IPS-20b (cell line): ENCODE measurements around the gene KDM2B.

Experiments used
- H3K27ac ChIP-seq: one replicate; pipeline ENCODE4 v1.5.1; 2013; ENCODE audit warnings: low read length
- H3K27me3 ChIP-seq: 2 replicates; pipeline ENCODE4 v1.6.1; 2013; ENCODE audit warnings: mild to moderate bottlenecking, low read length, inconsistent platforms; ENCODE audit not compliant: insufficient read depth
- H3K36me3 ChIP-seq: 2 replicates; pipeline ENCODE4 v1.6.1; 2013; ENCODE audit warnings: low read depth, mild to moderate bottlenecking, inconsistent platforms, low read length, moderate library complexity; ENCODE audit not compliant: insufficient read depth
- H3K4me1 ChIP-seq: 2 replicates; pipeline ENCODE4 v1.6.1; 2013; ENCODE audit warnings: mild to moderate bottlenecking, control low read depth, inconsistent platforms, low read length, moderate library complexity; ENCODE audit not compliant: insufficient read depth
- H3K4me3 ChIP-seq: 2 replicates; pipeline ENCODE4 v1.5.1; 2013; ENCODE audit warnings: mild to moderate bottlenecking, low read length, inconsistent platforms
- H3K9ac ChIP-seq: 2 replicates; pipeline ENCODE4 v1.6.1; 2013; ENCODE audit warnings: low read depth, mild to moderate bottlenecking, inconsistent platforms, low read length, moderate library complexity
- H3K9me3 ChIP-seq: 2 replicates; pipeline ENCODE4 v1.6.1; 2013; ENCODE audit warnings: mild to moderate bottlenecking, low read depth, low read length, inconsistent platforms; ENCODE audit not compliant: insufficient read depth

Gene KDM2B

GRCh38 chr12:121443911-121444841 lies 136.6 kb downstream of the KDM2B start:
- Histone ChIP-seq H3K27ac (no peak overlapping the region), H3K36me3 (peaks cover 63% of the 10 kb centered on the region)

GRCh38 chr12:121443193-121443870 lies 137.5 kb downstream of the KDM2B start:
- Histone ChIP-seq H3K9ac (no peak overlapping the region), H3K4me3 (no peak overlapping the region), H3K9me3 (no peaks in the 10 kb centered on the region), H3K36me3 (peaks cover 71% of the 10 kb centered on the region), H3K27me3 (no peaks in the 10 kb centered on the region), H3K27ac (no peak overlapping the region), H3K4me1 (no peaks in the 10 kb centered on the region)

More at GRCh38 chr12:121443911-121444841, 136.6 kb downstream of the KDM2B start:
- no peak overlapping the region for H3K4me3 ChIP-seq
- H3K9me3 ChIP-seq = no peaks in the 10 kb centered on the region
- H3K4me1 ChIP-seq = no peaks in the 10 kb centered on the region
- H3K9ac ChIP-seq = no peak overlapping the region
- no peaks in the 10 kb centered on the region for H3K27me3 ChIP-seq

- Histone ChIP-seq H3K36me3 (peaks cover 82% of the 10 kb centered on the region), H3K27me3 (no peaks in the 10 kb centered on the region), H3K9me3 (no peaks in the 10 kb centered on the region), H3K27ac (no peak overlapping the region), H3K9ac (no peak overlapping the region), H3K4me1 (no peaks in the 10 kb centered on the region), H3K4me3 (no peak overlapping the region)
Observed at GRCh38 chr12:121442028-121442948, 138.5 kb downstream of the KDM2B start.

GRCh38 chr12:121441555-121441954 lies 139.3 kb downstream of the KDM2B start:
- H3K4me3 ChIP-seq = no peak overlapping the region
- peaks cover 85% of the 10 kb centered on the region for H3K36me3 ChIP-seq

GRCh38 chr12:121440768-121441167 lies 140.1 kb downstream of the KDM2B start:
- H3K9me3 ChIP-seq = no peaks in the 10 kb centered on the region; the same call in 1 of the 2 replicates
- H3K9ac ChIP-seq = no peak overlapping the region
- H3K27ac ChIP-seq = no peak overlapping the region
- no peaks in the 10 kb centered on the region for H3K27me3 ChIP-seq
- no peak overlapping the region for H3K4me3 ChIP-seq
- H3K36me3 ChIP-seq = peaks cover 86% of the 10 kb centered on the region
- no peaks in the 10 kb centered on the region for H3K4me1 ChIP-seq

More at GRCh38 chr12:121441555-121441954, 139.3 kb downstream of the KDM2B start:
- Histone ChIP-seq H3K9ac (no peak overlapping the region), H3K4me1 (no peaks in the 10 kb centered on the region), H3K27ac (no peak overlapping the region), H3K27me3 (no peaks in the 10 kb centered on the region), H3K9me3 (no peaks in the 10 kb centered on the region; the same call in 1 of the 2 replicates)

- Histone ChIP-seq H3K36me3 (peaks cover 85% of the 10 kb centered on the region), H3K4me1 (no peaks in the 10 kb centered on the region), H3K9ac (no peak overlapping the region), H3K9me3 (no peaks in the 10 kb centered on the region; the same call in 1 of the 2 replicates), H3K27me3 (no peaks in the 10 kb centered on the region), H3K4me3 (no peak overlapping the region), H3K27ac (no peak overlapping the region)
Observed at GRCh38 chr12:121439715-121440114, 141.1 kb downstream of the KDM2B start.

GRCh38 chr12:121438905-121439304 lies 141.9 kb downstream of the KDM2B start:
- H3K4me1 ChIP-seq = no peaks in the 10 kb centered on the region
- peaks cover 77% of the 10 kb centered on the region for H3K36me3 ChIP-seq
- H3K27me3 ChIP-seq = no peaks in the 10 kb centered on the region
- H3K4me3 ChIP-seq = no peak overlapping the region
- H3K27ac ChIP-seq = no peak overlapping the region
- H3K9ac ChIP-seq = no peak overlapping the region
- H3K9me3 ChIP-seq = no peaks in the 10 kb centered on the region; the same call in 1 of the 2 replicates

GRCh38 chr12:121436706-121437105 lies 144.1 kb downstream of the KDM2B start:
- no peaks in the 10 kb centered on the region; the same call in 1 of the 2 replicates for H3K9me3 ChIP-seq
- H3K9ac ChIP-seq = no peak overlapping the region
- no peak overlapping the region for H3K4me3 ChIP-seq
- no peak overlapping the region for H3K27ac ChIP-seq
- H3K36me3 ChIP-seq = peaks cover 83% of the 10 kb centered on the region
- no peaks in the 10 kb centered on the region for H3K4me1 ChIP-seq
- no peaks in the 10 kb centered on the region for H3K27me3 ChIP-seq

- no peak overlapping the region for H3K9ac ChIP-seq
- no peaks in the 10 kb centered on the region for H3K4me1 ChIP-seq
- no peak overlapping the region for H3K27ac ChIP-seq
- H3K4me3 ChIP-seq = no peak overlapping the region
- no peaks in the 10 kb centered on the region for H3K27me3 ChIP-seq
- peaks cover 83% of the 10 kb centered on the region for H3K36me3 ChIP-seq
- no peaks in the 10 kb centered on the region; the same call in 1 of the 2 replicates for H3K9me3 ChIP-seq
Observed at GRCh38 chr12:121432740-121433480, 147.9 kb downstream of the KDM2B start.

- Histone ChIP-seq H3K27ac (no peak overlapping the region), H3K9me3 (no peaks in the 10 kb centered on the region), H3K36me3 (peaks cover 86% of the 10 kb centered on the region), H3K4me1 (no peaks in the 10 kb centered on the region), H3K27me3 (no peaks in the 10 kb centered on the region), H3K9ac (no peak overlapping the region), H3K4me3 (no peak overlapping the region)
Observed at GRCh38 chr12:121430833-121431415, 149.9 kb downstream of the KDM2B start.
